Activated CD8-positive, alpha-beta T cell treated with anti-CD3 and anti-CD28 coated beads for 36 hours (primary cell): ENCODE data around the gene RTKN2. TPM values are rescaled to one million over a fixed set of nuclear protein-coding genes. Genes with fewer than 3 reads are reported as not detected.
"Not testable (repeated sequence)": the region's sequence is repeated elsewhere in the genome, so short reads cannot be mapped to it uniquely, and the experiment has no call there.

ENCODE experiments used
- ATAC-seq: fragments of 200-7000 bp; cut with Tn5 transposase; one replicate; pipeline ENCODE4 v1.10.0; 2021; ENCODE audit warnings: mild to moderate bottlenecking, moderate library complexity
- CTCF ChIA-PET: fragments of 350-600 bp; sonication (Branson Sonifier 250); formaldehyde crosslinking; loops from one replicate; lab custom pipeline; 2021; ENCODE audit warnings: antibody characterized with exemption; lab: Charles Lee
- POLR2A ChIA-PET: fragments of 350-600 bp; sonication (Branson Sonifier 250); formaldehyde crosslinking; loops from one replicate; lab custom pipeline; 2021; ENCODE audit warnings: antibody characterized with exemption; lab: Charles Lee
- DNase-seq: peaks from one replicate; pipeline ENCODE4 v3.0.0-alpha.2; 2020
- H3K27ac Mint-ChIP-seq: one replicate; pipeline ENCODE4 v1.8.0; 2021; ENCODE audit warnings: mild to moderate bottlenecking, mixed read lengths
- H3K27me3 Mint-ChIP-seq: one replicate; pipeline ENCODE4 v1.8.0; 2021; ENCODE audit warnings: mixed read lengths
- H3K36me3 Mint-ChIP-seq: one replicate; pipeline ENCODE4 v1.8.0; 2021; ENCODE audit warnings: low read depth, mixed read lengths
- H3K4me1 Mint-ChIP-seq: one replicate; pipeline ENCODE4 v1.8.0; 2021; ENCODE audit warnings: low read depth, mixed read lengths
- H3K4me3 Mint-ChIP-seq: one replicate; pipeline ENCODE4 v1.8.0; 2021; ENCODE audit warnings: mild to moderate bottlenecking, moderate library complexity, mixed read lengths
- H3K9me3 Mint-ChIP-seq: one replicate; pipeline ENCODE4 v1.8.0; 2021; ENCODE audit warnings: mixed read lengths
- CTCF ChIP-seq: fragments of 200-600 bp; IDR thresholded peaks from one replicate; pipeline ENCODE4 v1.8.0; 2022; ENCODE audit warnings: antibody characterized with exemption, mild to moderate bottlenecking
- intact Hi-C: fragments of 100-400 bp; cut with micrococcal nuclease; formaldehyde crosslinking; loops from one replicate; pipeline ENCODE4 v1.10.0; 2022
- total RNA-seq, 2 experiments: library from RNA; stranded (reverse); gene quantifications; one replicate each; pipeline ENCODE4 v1.2.3, GENCODE V29; 2021

Gene RTKN2
- total RNA-seq, 2 experiments from 2014 or later = 1.1 to 1.4 TPM

GRCh38 chr10:62297857-62298256 is 29.2 kb upstream of the RTKN2 start:
- DNase-seq = no peak
- Mint-ChIP-seq H3K27ac (no peak overlapping the region), H3K4me1 (no peaks in the 10 kb centered on the region), H3K4me3 (no peak overlapping the region), H3K9me3 (peaks cover 5% of the 10 kb centered on the region), H3K27me3 (peaks cover 7% of the 10 kb centered on the region), H3K36me3 (no peaks in the 10 kb centered on the region)
- ChIA-PET CTCF (interaction anchor here (2.2 kb wide), 1 partner anchor 33 kb away, joined by 7 read pairs; no protein-coding TSS in a partner anchor), POLR2A (no interaction called here)
- ATAC-seq = no peak
- no peak for TF ChIP-seq CTCF
- intact Hi-C loops = no loop called here

GRCh38 chr10:62284221-62284620 is 15.6 kb upstream of the RTKN2 start:
- Mint-ChIP-seq H3K36me3 (no peaks in the 10 kb centered on the region), H3K27ac (no peak overlapping the region), H3K4me1 (no peaks in the 10 kb centered on the region), H3K4me3 (no peak overlapping the region), H3K27me3 (peaks cover 6% of the 10 kb centered on the region), H3K9me3 (no peaks in the 10 kb centered on the region)
- ChIA-PET POLR2A (no interaction called here), CTCF (interaction anchor here (0.8 to 1.0 kb wide), 2 partner anchors 20 to 23 kb away, joined by 3 read pairs; no protein-coding TSS in a partner anchor)
- ATAC-seq (no peak), DNase-seq (no peak)
- intact Hi-C loops = no loop called here
- no peak for TF ChIP-seq CTCF

GRCh38 chr10:62281348-62281747 is 12.7 kb upstream of the RTKN2 start:
- ATAC-seq, DNase-seq, H3K4me1 Mint-ChIP-seq, H3K36me3 Mint-ChIP-seq, intact Hi-C loops, H3K27me3 Mint-ChIP-seq, H3K4me3 Mint-ChIP-seq, H3K9me3 Mint-ChIP-seq, H3K27ac Mint-ChIP-seq: not testable (repeated sequence)
- CTCF ChIA-PET = interaction anchor here (1.1 kb wide), 1 partner anchor 396 kb away, joined by 3 read pairs; no protein-coding TSS in a partner anchor
- POLR2A ChIA-PET = interaction anchor here (0.6 kb wide), 1 partner anchor 75 kb away, joined by 4 read pairs; no protein-coding TSS in a partner anchor

GRCh38 chr10:62280392-62280791 is 11.7 kb upstream of the RTKN2 start:
- H3K27ac Mint-ChIP-seq, H3K4me1 Mint-ChIP-seq, ATAC-seq, H3K9me3 Mint-ChIP-seq, CTCF ChIA-PET, POLR2A ChIA-PET, H3K4me3 Mint-ChIP-seq, H3K36me3 Mint-ChIP-seq, DNase-seq, intact Hi-C loops, H3K27me3 Mint-ChIP-seq: not testable (repeated sequence)

GRCh38 chr10:62278441-62278910 is 9.8 kb upstream of the RTKN2 start:
- no peaks in the 10 kb centered on the region for H3K4me1 Mint-ChIP-seq
- no peaks in the 10 kb centered on the region for H3K36me3 Mint-ChIP-seq
- CTCF ChIA-PET = interaction anchor here (1.0 kb wide), 1 partner anchor 14 kb away, joined by 4 read pairs; no protein-coding TSS in a partner anchor
- no peaks in the 10 kb centered on the region for H3K27me3 Mint-ChIP-seq
- intact Hi-C loops = no loop called here
- no peak overlapping the region for H3K27ac Mint-ChIP-seq
- DNase-seq (no peak), ATAC-seq (no peak)
- POLR2A ChIA-PET = no interaction called here
- no peak for TF ChIP-seq CTCF
- H3K4me3 Mint-ChIP-seq = no peak overlapping the region
- H3K9me3 Mint-ChIP-seq = no peaks in the 10 kb centered on the region

GRCh38 chr10:62277971-62278370 is 9.3 kb upstream of the RTKN2 start:
- DNase-seq (no peak), ATAC-seq (no peak)
- intact Hi-C loops = no loop called here
- H3K4me1 Mint-ChIP-seq = no peaks in the 10 kb centered on the region
- H3K27ac Mint-ChIP-seq = no peak overlapping the region
- no peak overlapping the region for H3K4me3 Mint-ChIP-seq
- no peaks in the 10 kb centered on the region for H3K27me3 Mint-ChIP-seq
- no peaks in the 10 kb centered on the region for H3K36me3 Mint-ChIP-seq
- no peaks in the 10 kb centered on the region for H3K9me3 Mint-ChIP-seq
- POLR2A ChIA-PET = no interaction called here
- CTCF ChIA-PET = interaction anchor here (1.0 kb wide), 1 partner anchor 13 kb away, joined by 4 read pairs; no protein-coding TSS in a partner anchor
- no peak for TF ChIP-seq CTCF
